NCI-H2196 treated with DMSO at 0.1 percent for 48 hours (cell line): ENCODE data around the gene TMEFF2.

Experiments used
- DNase-seq: peaks from one replicate; lab custom pipeline; 2025; ENCODE audit not compliant: unreplicated experiment; lab: John Stamatoyannopoulos, UW

The TMEFF2 gene

DNA sequence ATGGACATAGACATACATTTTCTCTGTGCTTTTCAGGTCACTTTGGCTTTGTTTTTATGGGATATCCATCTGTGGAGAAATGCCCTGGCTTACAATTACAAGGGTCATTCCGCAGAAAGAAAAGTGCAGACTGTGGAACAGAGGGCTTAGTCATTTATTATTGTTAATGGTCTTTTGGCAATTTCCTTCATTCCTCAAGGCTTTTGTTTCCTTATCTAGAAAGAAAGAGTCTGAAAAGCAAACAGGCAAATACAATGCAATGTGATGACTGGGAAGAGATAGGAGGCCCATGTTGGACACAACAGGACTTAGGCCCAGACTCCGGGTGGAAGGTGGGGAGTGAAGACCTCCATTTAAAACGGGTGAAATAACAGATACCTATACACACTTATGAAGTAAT lies 218.3 kb downstream of the TMEFF2 start:
- no peak for DNase-seq

GRCh38 chr2:191974676-191975075 lies 220.1 kb downstream of the TMEFF2 start:
- no peak for DNase-seq

- DNase-seq, result no peak
Measured at GRCh38 chr2:191970867-191971266, 223.9 kb downstream of the TMEFF2 start.

DNA sequence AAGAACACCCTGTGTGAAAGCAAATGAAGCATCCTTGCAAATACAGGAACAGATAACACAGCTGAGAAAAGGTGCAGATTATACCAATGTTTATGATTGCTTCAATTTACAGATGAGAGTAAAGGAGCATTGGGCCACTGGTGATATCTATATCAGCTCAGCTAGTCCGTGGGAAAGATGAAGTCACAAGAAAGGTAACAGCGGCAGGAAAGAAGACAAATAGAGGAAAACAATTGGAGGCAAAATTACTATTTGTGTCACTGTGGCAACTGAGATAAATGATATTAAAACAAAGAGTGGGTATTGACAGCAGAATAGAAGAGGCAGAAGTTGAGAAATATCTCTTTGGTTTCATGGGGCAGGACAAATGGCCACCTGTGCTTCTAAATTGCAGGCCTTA lies 226.6 kb downstream of the TMEFF2 start:
- DNase-seq, result no peak

DNA sequence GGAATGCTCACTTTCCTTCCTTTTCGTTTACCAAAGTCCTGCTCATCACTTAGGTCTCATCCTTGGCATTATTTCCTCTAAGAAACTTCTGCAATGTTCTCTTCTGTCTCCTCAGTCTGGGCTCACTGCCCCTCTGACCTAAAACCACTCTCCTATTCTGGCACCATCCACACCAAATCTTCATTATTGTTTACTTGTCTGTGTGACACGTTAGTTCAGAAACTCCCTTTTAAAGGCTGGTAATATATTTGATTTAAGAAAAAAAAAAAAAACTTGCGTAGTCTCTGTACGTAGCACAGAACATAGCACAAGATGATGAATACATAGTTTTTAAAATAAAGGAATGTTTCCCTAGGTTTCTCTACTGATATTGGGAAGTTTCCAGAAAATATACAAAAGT lies 229.0 kb downstream of the TMEFF2 start:
- no peak for DNase-seq

DNA sequence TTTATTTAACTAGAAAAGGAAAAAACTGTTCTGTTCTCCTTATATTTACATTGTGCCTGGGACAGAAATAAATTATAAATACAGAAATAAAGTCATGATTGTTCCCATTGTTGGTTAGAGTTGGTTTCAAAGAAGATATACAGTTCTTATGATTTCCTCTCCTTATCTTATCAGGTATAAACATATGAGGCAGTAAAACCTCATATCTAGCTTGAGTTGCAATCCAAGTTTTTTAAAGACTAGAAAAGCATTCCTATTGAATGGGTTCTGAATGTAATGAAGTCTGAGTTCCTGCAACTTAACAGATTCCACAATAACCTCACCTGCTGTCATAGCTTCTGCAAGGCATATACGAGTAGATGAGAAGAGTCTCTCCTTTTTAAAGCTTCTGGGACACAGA lies 233.2 kb downstream of the TMEFF2 start:
- DNase-seq, result no peak

DNA sequence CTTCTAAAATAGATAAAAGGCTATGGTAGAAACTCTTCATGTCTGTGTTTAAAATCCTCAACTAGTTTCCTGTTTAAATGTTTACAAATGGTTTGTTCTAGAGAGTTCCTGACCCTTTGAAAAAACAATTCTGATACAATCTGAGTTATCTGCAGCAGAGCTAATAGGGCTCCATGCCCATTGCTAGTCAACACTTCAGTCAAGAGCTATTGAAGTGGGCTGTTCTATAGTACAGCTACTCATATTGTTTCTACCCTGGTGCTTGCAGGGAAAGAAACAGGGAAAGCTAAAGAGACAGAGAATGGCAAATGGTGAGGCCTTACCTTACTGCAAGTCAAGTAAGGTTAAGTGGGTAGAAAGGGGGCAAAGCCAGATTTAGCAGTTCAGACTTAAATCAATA lies 235.5 kb downstream of the TMEFF2 start:
- no peak for DNase-seq

DNA sequence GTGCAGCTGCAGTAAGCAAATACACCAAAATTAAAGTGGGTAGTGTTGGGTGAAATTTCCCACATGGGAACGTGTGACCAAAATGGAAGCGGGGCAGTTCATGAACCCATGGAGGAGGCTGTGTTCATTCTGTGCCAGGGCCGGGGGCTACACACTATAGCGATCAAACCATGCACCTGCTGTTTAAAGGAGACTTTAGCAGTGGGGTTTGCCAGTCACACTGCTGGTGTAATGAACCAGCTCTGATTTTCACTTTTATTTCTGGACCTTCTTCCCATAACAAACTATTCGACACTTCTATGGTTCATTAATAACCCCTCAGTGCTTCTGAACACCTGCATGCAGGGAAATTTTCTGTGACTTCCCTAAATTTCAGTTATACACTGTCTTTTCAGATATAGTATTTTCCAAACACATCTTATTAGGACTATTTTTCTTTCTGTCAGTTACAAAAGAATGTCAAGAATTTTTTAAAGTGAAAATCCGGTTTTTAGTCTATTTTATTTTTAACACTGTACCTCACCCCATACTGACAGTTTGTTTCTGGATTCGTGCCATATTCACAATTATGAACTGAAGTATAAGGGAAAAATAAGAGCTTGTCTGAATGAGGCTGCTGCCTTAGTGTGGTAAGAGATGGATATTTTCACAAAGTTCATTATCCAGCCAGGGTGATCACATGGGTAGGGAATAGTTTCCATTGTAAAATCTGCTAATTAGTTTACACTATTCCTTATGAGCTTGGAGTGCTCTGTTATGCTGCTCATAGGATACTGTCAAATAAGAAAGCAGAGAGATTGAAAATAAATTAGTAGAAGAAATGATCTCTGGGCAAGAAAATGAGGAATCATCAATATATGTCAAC lies 236.5 kb downstream of the TMEFF2 start:
- no peak for DNase-seq

DNA sequence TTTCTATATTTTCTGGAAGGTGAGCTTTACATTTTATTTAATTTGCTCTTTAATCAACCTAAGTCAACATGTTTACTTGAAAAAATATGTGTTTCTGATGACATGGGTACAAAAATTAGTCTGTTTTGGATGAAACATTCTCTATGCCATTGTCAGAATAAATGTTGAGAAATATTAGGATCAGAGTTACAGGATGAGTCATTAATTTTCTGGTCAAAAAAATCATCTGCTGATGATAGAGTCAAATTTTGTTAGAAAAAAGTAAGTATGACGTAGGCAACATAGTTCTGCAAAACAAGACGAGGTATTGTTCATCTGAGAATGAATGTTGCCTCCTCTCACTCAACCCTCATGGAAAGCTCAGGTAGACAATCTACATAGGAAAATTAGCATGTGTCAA lies 240.3 kb downstream of the TMEFF2 start:
- no peak for DNase-seq

- DNase-seq, result no peak
Measured at GRCh38 chr2:191952515-191953270, 242.0 kb downstream of the TMEFF2 start.

DNA sequence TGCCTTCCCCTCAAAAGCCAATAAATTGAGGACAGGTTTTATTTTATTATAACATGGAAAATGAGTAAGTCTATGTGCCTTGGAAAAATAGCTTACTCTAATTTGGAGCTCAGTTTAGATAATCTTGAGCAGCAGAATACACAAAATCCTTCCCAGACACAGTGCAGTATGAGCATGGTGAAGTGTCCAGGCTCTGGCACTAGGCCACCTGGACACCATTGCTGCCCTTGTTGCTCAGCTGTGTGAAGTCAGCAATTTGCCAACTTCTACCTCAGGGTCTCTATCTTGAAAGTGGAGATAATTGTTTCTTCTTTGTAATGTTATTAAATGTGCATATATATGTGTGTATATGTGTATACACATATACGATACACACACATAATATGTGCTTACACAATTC lies 242.9 kb downstream of the TMEFF2 start:
- no peak for DNase-seq

GRCh38 chr2:191951376-191951775 lies 243.4 kb downstream of the TMEFF2 start:
- no peak for DNase-seq

DNA sequence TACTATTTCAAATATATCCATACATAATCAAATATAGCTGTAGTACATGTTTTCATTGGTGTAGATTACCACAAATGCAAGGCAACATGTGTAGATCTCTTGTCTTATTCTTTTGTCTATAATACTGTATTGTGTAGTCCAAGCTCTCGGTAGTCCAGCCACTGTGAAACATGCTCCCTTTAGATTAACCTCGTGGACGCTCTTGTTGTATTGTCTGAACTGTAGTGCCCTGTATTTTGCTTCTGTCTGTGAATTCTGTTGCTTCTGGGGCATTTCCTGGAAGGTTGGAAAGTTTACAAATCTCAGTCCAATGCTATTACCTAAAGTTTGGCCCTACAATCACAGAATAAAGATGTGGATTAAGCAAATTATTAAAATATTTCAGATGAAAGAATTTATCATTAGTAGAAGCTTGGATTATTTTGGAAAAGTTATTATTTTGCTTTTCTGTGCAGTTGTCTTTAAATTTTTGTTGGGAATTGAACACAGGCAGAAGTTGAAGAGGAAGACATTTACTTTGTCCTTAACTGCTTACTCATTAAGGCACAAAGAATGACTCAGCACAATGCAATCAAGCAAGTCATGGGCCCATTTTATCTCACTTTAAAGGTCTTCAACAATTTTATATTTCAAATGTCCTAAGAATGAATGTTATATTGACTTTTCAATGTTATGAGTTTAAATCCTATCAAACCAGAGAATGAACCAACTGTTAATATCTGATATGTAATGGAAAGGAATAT lies 244.4 kb downstream of the TMEFF2 start:
- no peak for DNase-seq

- DNase-seq, result no peak
Measured at GRCh38 chr2:191947235-191947634, 247.5 kb downstream of the TMEFF2 start.

GRCh38 chr2:191946471-191947182 lies 248.1 kb downstream of the TMEFF2 start:
- DNase-seq, result no peak

DNA sequence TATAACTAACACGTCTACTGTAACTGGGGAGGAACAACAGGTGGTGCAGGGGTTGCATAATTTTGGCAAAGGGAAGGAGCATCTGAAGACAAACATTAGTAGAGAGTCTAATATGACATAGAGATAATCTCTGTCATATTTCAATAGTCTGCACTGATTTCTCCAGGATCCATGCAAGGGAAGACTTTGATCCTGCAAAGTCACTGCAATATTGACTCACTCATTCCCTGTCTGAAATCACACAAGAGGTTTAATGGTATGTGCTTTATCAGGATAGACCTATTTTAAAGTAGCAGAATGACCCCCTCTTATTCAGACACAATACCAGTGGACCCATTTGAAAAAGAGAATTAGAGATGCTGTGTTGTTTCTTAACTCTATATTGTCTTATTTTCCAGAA lies 249.1 kb downstream of the TMEFF2 start:
- DNase-seq, result no peak

DNA sequence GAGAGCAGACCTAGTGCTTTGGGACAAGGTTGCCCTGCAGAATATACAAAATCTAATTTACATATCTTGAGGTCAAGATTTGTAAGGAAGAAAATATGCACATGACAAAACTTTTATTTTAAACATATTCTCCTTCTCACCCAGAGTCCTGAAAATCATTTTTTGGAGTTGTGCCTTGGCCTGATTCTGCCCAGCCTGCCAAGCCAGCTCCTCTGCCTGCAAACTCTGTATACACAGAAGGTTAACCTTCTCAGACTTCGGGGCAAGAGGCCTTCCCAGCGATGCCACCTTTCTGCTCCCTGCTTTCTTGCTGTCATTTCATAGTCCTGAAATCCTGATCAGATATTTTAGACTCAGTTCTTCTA lies 252.0 kb downstream of the TMEFF2 start:
- no peak for DNase-seq

GRCh38 chr2:191942090-191942738 lies 252.5 kb downstream of the TMEFF2 start:
- no peak for DNase-seq

DNA sequence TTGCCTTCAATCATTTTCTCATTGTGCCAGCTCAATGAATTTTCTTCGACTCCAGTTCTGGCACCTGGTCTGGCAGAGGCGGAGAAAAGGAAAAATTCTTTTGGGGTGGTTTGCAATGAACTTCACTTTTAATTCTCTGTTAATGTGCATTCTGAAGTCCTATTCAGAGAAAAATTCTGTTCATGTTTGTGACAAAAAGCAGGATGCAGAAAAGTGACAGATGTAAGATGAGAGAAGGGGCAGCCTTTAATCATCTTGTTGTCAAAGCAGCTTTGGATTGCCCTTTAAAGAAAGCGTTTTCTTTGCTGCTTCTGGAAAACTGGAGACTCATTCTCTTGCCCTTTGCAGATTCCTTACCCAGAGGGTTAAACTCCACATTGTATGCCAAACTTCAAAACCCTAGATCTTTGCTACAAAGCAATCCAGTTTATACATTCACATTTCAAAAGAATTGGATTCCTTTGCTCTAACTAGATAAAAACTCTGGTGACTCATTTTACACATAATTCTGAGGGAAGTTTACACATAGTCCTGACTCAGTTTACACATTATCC lies 253.3 kb downstream of the TMEFF2 start:
- DNase-seq, result no peak

DNA sequence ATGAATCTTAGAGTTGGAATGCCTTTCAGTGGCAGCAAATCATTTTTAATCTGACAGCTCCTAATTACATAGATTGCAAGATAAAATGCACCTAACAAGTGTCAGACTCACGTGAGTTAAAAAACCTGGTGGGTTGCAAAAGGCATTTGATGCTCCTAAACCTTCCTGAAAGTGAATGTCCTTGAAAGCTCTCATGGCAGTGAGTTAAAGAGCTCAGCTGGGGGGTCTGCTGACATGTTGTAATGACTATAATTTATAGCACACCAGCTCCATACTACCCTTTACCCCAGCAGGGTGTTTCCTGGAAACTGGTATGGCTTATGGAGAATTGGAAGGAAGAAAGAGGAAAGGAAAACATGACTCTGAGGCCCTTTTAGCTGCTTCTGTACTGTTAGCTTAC lies 256.0 kb downstream of the TMEFF2 start:
- DNase-seq, result no peak
